WTC11 (cell line): ENCODE data around the gene PRICKLE1. TPM values are rescaled to one million over a fixed set of nuclear protein-coding genes. Genes with fewer than 3 reads are reported as not detected.

Experiments
- ATAC-seq: fragments of 200-7000 bp; cut with Tn5 transposase; 2 replicates; pipeline ENCODE4 v1.10.0; 2021; ENCODE audit warnings: mild to moderate bottlenecking, moderate library complexity
- CTCF ChIA-PET: fragments of 300-600 bp; sonication (Branson Sonifier 250); formaldehyde crosslinking; loops from one replicate; lab custom pipeline; 2021; ENCODE audit warnings: antibody characterized with exemption; lab: Charles Lee
- POLR2A ChIA-PET: fragments of 350-600 bp; sonication (Branson Sonifier 250); formaldehyde crosslinking; loops from one replicate; lab custom pipeline; 2021; ENCODE audit warnings: antibody characterized with exemption; lab: Charles Lee
- DNase-seq: peaks from one replicate; pipeline ENCODE4 v3.0.0; 2021; ENCODE audit warnings: low spot score
- H3K27ac Mint-ChIP-seq: 2 replicates; pipeline ENCODE4 v1.8.0; 2021; ENCODE audit warnings: mixed read lengths
- H3K27me3 Mint-ChIP-seq: 2 replicates; pipeline ENCODE4 v1.8.0; 2021; ENCODE audit warnings: low read depth, mild to moderate bottlenecking, moderate library complexity, mixed read lengths
- H3K36me3 Mint-ChIP-seq: 2 replicates; pipeline ENCODE4 v1.8.0; 2021; ENCODE audit warnings: mixed read lengths
- H3K4me1 Mint-ChIP-seq: 2 replicates; pipeline ENCODE4 v1.8.0; 2022; ENCODE audit warnings: mixed read lengths
- H3K4me3 Mint-ChIP-seq: 2 replicates; pipeline ENCODE4 v1.8.0; 2021; ENCODE audit warnings: mild to moderate bottlenecking, moderate library complexity, mixed read lengths
- H3K9me3 Mint-ChIP-seq: 2 replicates; pipeline ENCODE4 v1.8.0; 2021; ENCODE audit warnings: mixed read lengths
- CBFB ChIP-seq: sonication (generic); formaldehyde crosslinking; IDR thresholded peaks from 2 replicates; pipeline ENCODE4 v1.8.1; 2022; ENCODE audit warnings: mild to moderate bottlenecking, low read depth, missing genetic modification reagents
- CREB1 ChIP-seq: sonication (generic); formaldehyde crosslinking; IDR thresholded peaks from 2 replicates; pipeline ENCODE4 v1.8.0; 2023; ENCODE audit warnings: mild to moderate bottlenecking, missing genetic modification reagents
- ELF4 ChIP-seq: sonication (generic); formaldehyde crosslinking; IDR thresholded peaks from 2 replicates; pipeline ENCODE4 v1.8.1; 2022; ENCODE audit warnings: low read depth, mild to moderate bottlenecking, moderate library complexity, missing genetic modification reagents
- ESRRA ChIP-seq: sonication (generic); formaldehyde crosslinking; IDR thresholded peaks from 2 replicates; pipeline ENCODE4 v1.8.1; 2022; ENCODE audit warnings: mild to moderate bottlenecking, missing genetic modification reagents, borderline replicate concordance
- FOXJ3 ChIP-seq: sonication (generic); formaldehyde crosslinking; IDR thresholded peaks from 2 replicates; pipeline ENCODE4 v1.9.0; 2021; ENCODE audit warnings: missing genetic modification reagents, mild to moderate bottlenecking, borderline replicate concordance
- FOXK1 ChIP-seq: sonication (generic); formaldehyde crosslinking; IDR thresholded peaks from 2 replicates; pipeline ENCODE4 v1.8.0; 2022; ENCODE audit warnings: mild to moderate bottlenecking, moderate library complexity, missing genetic modification reagents
- GABPB1 ChIP-seq: sonication (generic); formaldehyde crosslinking; IDR thresholded peaks from 2 replicates; pipeline ENCODE4 v1.8.1; 2023; ENCODE audit warnings: mild to moderate bottlenecking, missing genetic modification reagents
- KAT7 ChIP-seq: sonication (generic); formaldehyde crosslinking; IDR thresholded peaks from 2 replicates; pipeline ENCODE4 v1.8.1; 2023; ENCODE audit warnings: missing genetic modification reagents, mild to moderate bottlenecking, borderline replicate concordance
- NR2C2 ChIP-seq: sonication (generic); formaldehyde crosslinking; IDR thresholded peaks from 2 replicates; pipeline ENCODE4 v1.8.0; 2022; ENCODE audit warnings: mild to moderate bottlenecking, missing genetic modification reagents
- SMAD4 ChIP-seq: sonication (generic); formaldehyde crosslinking; IDR thresholded peaks from 2 replicates; pipeline ENCODE4 v1.8.0; 2022; ENCODE audit warnings: mild to moderate bottlenecking, missing genetic modification reagents
- SOX15 ChIP-seq: fragments of 250-450 bp; sonication (Bioruptor Pico); IDR thresholded peaks from 2 replicates; pipeline ENCODE4 v1.9.0; 2021; ENCODE audit warnings: mild to moderate bottlenecking
- SP1 ChIP-seq: sonication (generic); formaldehyde crosslinking; conservative IDR thresholded peaks from 2 replicates; pipeline ENCODE4 v1.8.1; 2022; ENCODE audit warnings: missing genetic modification reagents
- TCF7 ChIP-seq: sonication (generic); formaldehyde crosslinking; IDR thresholded peaks from 2 replicates; pipeline ENCODE4 v1.8.0; 2022; ENCODE audit warnings: mild to moderate bottlenecking, low read depth, missing genetic modification reagents, moderate library complexity
- total RNA-seq: library from RNA; stranded (reverse); gene quantifications from 3 replicates; pipeline ENCODE4 v1.2.3, GENCODE V29; 2021
- TF ChIP-seq, protein P1 (sequence below): sonication (generic); formaldehyde crosslinking; IDR thresholded peaks from 2 replicates; pipeline ENCODE4 v1.8.0; 2022; ENCODE audit warnings: missing genetic modification reagents
- TF ChIP-seq, protein P2 (sequence below): sonication (generic); formaldehyde crosslinking; IDR thresholded peaks from 2 replicates; pipeline ENCODE4 v1.8.1; 2022; ENCODE audit warnings: low read depth, mild to moderate bottlenecking, moderate library complexity, missing genetic modification reagents, borderline replicate concordance
- TF ChIP-seq, protein P3 (sequence below): sonication (generic); formaldehyde crosslinking; IDR thresholded peaks from 2 replicates; pipeline ENCODE4 v1.8.1; 2022; ENCODE audit warnings: missing genetic modification reagents, borderline replicate concordance
- TF ChIP-seq, protein P4 (sequence below): fragments of 250-450 bp; sonication (Bioruptor Pico); IDR thresholded peaks from 2 replicates; pipeline ENCODE4 v1.8.0; 2021; ENCODE audit warnings: mild to moderate bottlenecking
- TF ChIP-seq, protein P5 (sequence below): sonication (generic); formaldehyde crosslinking; IDR thresholded peaks from 2 replicates; pipeline ENCODE4 v1.8.1; 2023; ENCODE audit warnings: mild to moderate bottlenecking, missing genetic modification reagents
- TF ChIP-seq, protein P6 (sequence below): sonication (generic); formaldehyde crosslinking; IDR thresholded peaks from 2 replicates; pipeline ENCODE4 v1.8.1; 2022; ENCODE audit warnings: low read depth, missing genetic modification reagents, borderline replicate concordance

The PRICKLE1 gene
- total RNA-seq, 1 experiment from 2014 or later = 11.7 TPM

DNA sequence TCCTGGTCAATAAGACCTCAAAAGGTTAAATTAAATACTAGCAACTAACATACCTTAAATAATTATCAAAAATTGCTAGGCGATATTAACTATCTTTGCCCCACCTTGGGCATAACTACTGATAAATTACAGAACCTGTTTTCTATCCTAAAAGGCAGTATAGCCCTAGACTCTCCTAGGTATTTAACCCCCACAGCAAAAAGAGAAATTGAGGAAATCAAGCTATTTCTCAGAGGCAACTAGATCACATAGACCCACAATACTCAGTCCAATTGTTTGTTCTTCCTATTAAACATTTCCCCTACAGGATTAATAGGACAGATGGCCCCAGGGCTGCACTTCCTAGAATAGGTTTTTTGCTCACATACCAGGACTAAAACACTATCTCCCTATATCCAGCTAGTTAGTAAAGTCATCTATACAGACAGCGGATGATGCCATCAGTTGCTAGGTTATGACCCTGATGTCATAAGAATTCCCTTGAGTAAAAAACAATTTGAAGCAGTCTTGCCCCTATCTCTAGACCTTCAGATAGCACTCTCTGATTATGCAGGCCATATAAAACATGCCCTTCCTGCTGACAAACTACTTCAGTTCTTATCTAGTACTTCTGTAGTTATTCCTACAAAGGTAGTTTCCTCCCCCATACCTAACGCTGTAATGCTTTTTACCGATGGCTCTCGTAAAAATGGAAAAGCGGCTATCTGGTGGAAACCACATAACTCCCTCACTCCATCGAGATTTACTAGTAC, 145.2 kb downstream of the PRICKLE1 start:
- ChIA-PET POLR2A (no interaction called here), CTCF (interaction anchor here (1.1 kb wide), 1 partner anchor 72 kb away, joined by 3 read pairs; no protein-coding TSS in a partner anchor)
- no peak for ATAC-seq
- TF ChIP-seq SOX15 = no peak
- no peak for TF ChIP-seq NR2C2 (CRISPR knock-in tag)
- TF ChIP-seq KAT7 (CRISPR knock-in tag) = no peak
- TF ChIP-seq TCF7 = no peak
- no peak for TF ChIP-seq ESRRA (CRISPR knock-in tag)
- TF ChIP-seq, protein P1, sequence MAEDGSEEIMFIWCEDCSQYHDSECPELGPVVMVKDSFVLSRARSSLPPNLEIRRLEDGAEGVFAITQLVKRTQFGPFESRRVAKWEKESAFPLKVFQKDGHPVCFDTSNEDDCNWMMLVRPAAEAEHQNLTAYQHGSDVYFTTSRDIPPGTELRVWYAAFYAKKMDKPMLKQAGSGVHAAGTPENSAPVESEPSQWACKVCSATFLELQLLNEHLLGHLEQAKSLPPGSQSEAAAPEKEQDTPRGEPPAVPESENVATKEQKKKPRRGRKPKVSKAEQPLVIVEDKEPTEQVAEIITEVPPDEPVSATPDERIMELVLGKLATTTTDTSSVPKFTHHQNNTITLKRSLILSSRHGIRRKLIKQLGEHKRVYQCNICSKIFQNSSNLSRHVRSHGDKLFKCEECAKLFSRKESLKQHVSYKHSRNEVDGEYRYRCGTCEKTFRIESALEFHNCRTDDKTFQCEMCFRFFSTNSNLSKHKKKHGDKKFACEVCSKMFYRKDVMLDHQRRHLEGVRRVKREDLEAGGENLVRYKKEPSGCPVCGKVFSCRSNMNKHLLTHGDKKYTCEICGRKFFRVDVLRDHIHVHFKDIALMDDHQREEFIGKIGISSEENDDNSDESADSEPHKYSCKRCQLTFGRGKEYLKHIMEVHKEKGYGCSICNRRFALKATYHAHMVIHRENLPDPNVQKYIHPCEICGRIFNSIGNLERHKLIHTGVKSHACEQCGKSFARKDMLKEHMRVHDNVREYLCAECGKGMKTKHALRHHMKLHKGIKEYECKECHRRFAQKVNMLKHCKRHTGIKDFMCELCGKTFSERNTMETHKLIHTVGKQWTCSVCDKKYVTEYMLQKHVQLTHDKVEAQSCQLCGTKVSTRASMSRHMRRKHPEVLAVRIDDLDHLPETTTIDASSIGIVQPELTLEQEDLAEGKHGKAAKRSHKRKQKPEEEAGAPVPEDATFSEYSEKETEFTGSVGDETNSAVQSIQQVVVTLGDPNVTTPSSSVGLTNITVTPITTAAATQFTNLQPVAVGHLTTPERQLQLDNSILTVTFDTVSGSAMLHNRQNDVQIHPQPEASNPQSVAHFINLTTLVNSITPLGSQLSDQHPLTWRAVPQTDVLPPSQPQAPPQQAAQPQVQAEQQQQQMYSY = no peak
- TF ChIP-seq, protein P2, sequence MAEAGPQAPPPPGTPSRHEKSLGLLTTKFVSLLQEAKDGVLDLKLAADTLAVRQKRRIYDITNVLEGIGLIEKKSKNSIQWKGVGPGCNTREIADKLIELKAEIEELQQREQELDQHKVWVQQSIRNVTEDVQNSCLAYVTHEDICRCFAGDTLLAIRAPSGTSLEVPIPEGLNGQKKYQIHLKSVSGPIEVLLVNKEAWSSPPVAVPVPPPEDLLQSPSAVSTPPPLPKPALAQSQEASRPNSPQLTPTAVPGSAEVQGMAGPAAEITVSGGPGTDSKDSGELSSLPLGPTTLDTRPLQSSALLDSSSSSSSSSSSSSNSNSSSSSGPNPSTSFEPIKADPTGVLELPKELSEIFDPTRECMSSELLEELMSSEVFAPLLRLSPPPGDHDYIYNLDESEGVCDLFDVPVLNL (CRISPR knock-in tag) = no peak
- TF ChIP-seq, protein P3, sequence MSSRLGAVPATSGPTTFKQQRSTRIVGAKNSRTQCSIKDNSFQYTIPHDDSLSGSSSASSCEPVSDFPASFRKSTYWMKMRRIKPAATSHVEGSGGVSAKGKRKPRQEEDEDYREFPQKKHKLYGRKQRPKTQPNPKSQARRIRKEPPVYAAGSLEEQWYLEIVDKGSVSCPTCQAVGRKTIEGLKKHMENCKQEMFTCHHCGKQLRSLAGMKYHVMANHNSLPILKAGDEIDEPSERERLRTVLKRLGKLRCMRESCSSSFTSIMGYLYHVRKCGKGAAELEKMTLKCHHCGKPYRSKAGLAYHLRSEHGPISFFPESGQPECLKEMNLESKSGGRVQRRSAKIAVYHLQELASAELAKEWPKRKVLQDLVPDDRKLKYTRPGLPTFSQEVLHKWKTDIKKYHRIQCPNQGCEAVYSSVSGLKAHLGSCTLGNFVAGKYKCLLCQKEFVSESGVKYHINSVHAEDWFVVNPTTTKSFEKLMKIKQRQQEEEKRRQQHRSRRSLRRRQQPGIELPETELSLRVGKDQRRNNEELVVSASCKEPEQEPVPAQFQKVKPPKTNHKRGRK (CRISPR knock-in tag) = no peak
- no peak for TF ChIP-seq SP1 (CRISPR knock-in tag)
- TF ChIP-seq, protein P4, sequence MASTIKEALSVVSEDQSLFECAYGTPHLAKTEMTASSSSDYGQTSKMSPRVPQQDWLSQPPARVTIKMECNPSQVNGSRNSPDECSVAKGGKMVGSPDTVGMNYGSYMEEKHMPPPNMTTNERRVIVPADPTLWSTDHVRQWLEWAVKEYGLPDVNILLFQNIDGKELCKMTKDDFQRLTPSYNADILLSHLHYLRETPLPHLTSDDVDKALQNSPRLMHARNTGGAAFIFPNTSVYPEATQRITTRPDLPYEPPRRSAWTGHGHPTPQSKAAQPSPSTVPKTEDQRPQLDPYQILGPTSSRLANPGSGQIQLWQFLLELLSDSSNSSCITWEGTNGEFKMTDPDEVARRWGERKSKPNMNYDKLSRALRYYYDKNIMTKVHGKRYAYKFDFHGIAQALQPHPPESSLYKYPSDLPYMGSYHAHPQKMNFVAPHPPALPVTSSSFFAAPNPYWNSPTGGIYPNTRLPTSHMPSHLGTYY (CRISPR knock-in tag) = no peak
- TF ChIP-seq ELF4 = no peak
- no peak for TF ChIP-seq CBFB (CRISPR knock-in tag)
- no peak for TF ChIP-seq GABPB1 (CRISPR knock-in tag)
- TF ChIP-seq, protein P5, sequence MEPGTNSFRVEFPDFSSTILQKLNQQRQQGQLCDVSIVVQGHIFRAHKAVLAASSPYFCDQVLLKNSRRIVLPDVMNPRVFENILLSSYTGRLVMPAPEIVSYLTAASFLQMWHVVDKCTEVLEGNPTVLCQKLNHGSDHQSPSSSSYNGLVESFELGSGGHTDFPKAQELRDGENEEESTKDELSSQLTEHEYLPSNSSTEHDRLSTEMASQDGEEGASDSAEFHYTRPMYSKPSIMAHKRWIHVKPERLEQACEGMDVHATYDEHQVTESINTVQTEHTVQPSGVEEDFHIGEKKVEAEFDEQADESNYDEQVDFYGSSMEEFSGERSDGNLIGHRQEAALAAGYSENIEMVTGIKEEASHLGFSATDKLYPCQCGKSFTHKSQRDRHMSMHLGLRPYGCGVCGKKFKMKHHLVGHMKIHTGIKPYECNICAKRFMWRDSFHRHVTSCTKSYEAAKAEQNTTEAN (CRISPR knock-in tag) = no peak
- TF ChIP-seq FOXK1 (CRISPR knock-in tag) = no peak
- TF ChIP-seq FOXJ3 (CRISPR knock-in tag) = no peak
- no peak for TF ChIP-seq SMAD4 (CRISPR knock-in tag)
- TF ChIP-seq, protein P6, sequence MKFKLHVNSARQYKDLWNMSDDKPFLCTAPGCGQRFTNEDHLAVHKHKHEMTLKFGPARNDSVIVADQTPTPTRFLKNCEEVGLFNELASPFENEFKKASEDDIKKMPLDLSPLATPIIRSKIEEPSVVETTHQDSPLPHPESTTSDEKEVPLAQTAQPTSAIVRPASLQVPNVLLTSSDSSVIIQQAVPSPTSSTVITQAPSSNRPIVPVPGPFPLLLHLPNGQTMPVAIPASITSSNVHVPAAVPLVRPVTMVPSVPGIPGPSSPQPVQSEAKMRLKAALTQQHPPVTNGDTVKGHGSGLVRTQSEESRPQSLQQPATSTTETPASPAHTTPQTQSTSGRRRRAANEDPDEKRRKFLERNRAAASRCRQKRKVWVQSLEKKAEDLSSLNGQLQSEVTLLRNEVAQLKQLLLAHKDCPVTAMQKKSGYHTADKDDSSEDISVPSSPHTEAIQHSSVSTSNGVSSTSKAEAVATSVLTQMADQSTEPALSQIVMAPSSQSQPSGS (CRISPR knock-in tag) = no peak
- no peak for TF ChIP-seq CREB1
- DNase-seq = no peak
- peaks cover 83% of the 10 kb centered on the region for H3K4me1 Mint-ChIP-seq
- no peak overlapping the region for H3K27ac Mint-ChIP-seq
- H3K9me3 Mint-ChIP-seq = peaks cover 12% of the 10 kb centered on the region
- H3K36me3 Mint-ChIP-seq = peaks cover 43% of the 10 kb centered on the region
- no peaks in the 10 kb centered on the region; the same call in 1 of the 2 replicates for H3K27me3 Mint-ChIP-seq
- H3K4me3 Mint-ChIP-seq = no peak overlapping the region
